GM23338 (cell line): ENCODE measurements around the gene PVALEF. TPM values are rescaled to one million over a fixed set of nuclear protein-coding genes. Genes with fewer than 3 reads are reported as not detected.

ENCODE experiments used
- ATAC-seq: fragments of 200-7000 bp; cut with Tn5 transposase; 3 replicates; pipeline ENCODE4 v1.9.1; 2020
- DNase-seq: peaks from one replicate; pipeline ENCODE4 v3.0.0-alpha.2; 2015; ENCODE audit warnings: low spot score
- H2AFZ ChIP-seq: fragments of 200-600 bp; sonication (generic); 2 replicates; pipeline ENCODE4 v1.8.0; 2016; ENCODE audit warnings: antibody characterized with exemption, mild to moderate bottlenecking, moderate library complexity
- H3F3A ChIP-seq: fragments of 200-600 bp; sonication (generic); replicated peaks from 2 replicates; pipeline ENCODE4 v1.8.0; 2017; ENCODE audit warnings: antibody characterized with exemption, mixed run types, low read depth
- H3K27ac ChIP-seq: fragments of 200-600 bp; sonication (generic); 2 replicates; pipeline ENCODE4 v1.6.1; 2016; ENCODE audit warnings: low read depth
- H3K27me3 ChIP-seq: fragments of 200-600 bp; sonication (generic); 2 replicates; pipeline ENCODE4 v1.8.0; 2016; ENCODE audit warnings: mild to moderate bottlenecking, mixed run types, moderate library complexity; ENCODE audit not compliant: insufficient read depth
- H3K36me3 ChIP-seq: fragments of 200-600 bp; sonication (generic); 2 replicates; pipeline ENCODE4 v1.8.0; 2016; ENCODE audit warnings: mild to moderate bottlenecking; ENCODE audit not compliant: insufficient read depth
- H3K4me1 ChIP-seq: fragments of 200-600 bp; sonication (generic); 2 replicates; pipeline ENCODE4 v1.8.0; 2016; ENCODE audit warnings: mild to moderate bottlenecking, moderate library complexity; ENCODE audit not compliant: insufficient read depth
- H3K4me2 ChIP-seq: fragments of 200-600 bp; sonication (generic); 2 replicates; pipeline ENCODE4 v1.7.1; 2017; ENCODE audit warnings: mixed run types
- H3K4me3 ChIP-seq: fragments of 200-600 bp; sonication (generic); 2 replicates; pipeline ENCODE4 v1.6.1; 2016; ENCODE audit warnings: mixed run types
- H3K79me2 ChIP-seq: fragments of 200-600 bp; sonication (generic); replicated peaks from 2 replicates; pipeline ENCODE4 v1.8.0; 2017; ENCODE audit warnings: mild to moderate bottlenecking; ENCODE audit not compliant: insufficient read depth
- H3K9me2 ChIP-seq: fragments of 200-600 bp; sonication (generic); 2 replicates; pipeline ENCODE4 v1.8.0; 2017; ENCODE audit not compliant: insufficient read depth
- H4K20me1 ChIP-seq: fragments of 200-600 bp; sonication (generic); replicated peaks from 2 replicates; pipeline ENCODE4 v1.8.0; 2017; ENCODE audit warnings: mild to moderate bottlenecking; ENCODE audit not compliant: insufficient read depth
- H3K27ac Mint-ChIP-seq: 2 replicates; pipeline ENCODE4 v1.8.0; 2020; ENCODE audit warnings: inconsistent platforms, mild to moderate bottlenecking, moderate library complexity, mixed read lengths
- H3K27me3 Mint-ChIP-seq: 3 replicates; pipeline ENCODE4 v1.8.0; 2022; ENCODE audit warnings: low read depth, mild to moderate bottlenecking, moderate library complexity, mixed read lengths, inconsistent platforms; ENCODE audit not compliant: insufficient read depth, poor library complexity
- H3K36me3 Mint-ChIP-seq: 3 replicates; pipeline ENCODE4 v1.8.0; 2021; ENCODE audit warnings: low read depth, mild to moderate bottlenecking, inconsistent platforms, moderate library complexity, mixed read lengths
- H3K4me1 Mint-ChIP-seq: 3 replicates; pipeline ENCODE4 v1.8.0; 2020; ENCODE audit warnings: mild to moderate bottlenecking, inconsistent platforms, mixed read lengths
- H3K4me3 Mint-ChIP-seq: 3 replicates; pipeline ENCODE4 v1.8.0; 2021; ENCODE audit warnings: moderate library complexity, mild to moderate bottlenecking, inconsistent platforms, mixed read lengths
- H3K9me3 Mint-ChIP-seq: 3 replicates; pipeline ENCODE4 v1.8.0; 2020; ENCODE audit warnings: moderate library complexity, mild to moderate bottlenecking, inconsistent platforms, mixed read lengths
- CREB1 ChIP-seq: fragments of 250-450 bp; sonication (Bioruptor Pico); IDR thresholded peaks from 2 replicates; pipeline ENCODE4 v1.5.0; 2020; ENCODE audit warnings: low read depth, mild to moderate bottlenecking, moderate library complexity
- CTCF ChIP-seq, 2 experiments: fragments of 200-600 bp in 1 of 2; sonication (generic) in 1 of 2; conservative IDR thresholded peaks; 2 replicates each; pipeline versions ENCODE4 v1.5.1 to v1.6.1; 2016 to 2017; ENCODE audit warnings: antibody characterized with exemption in 2 of 2, low read depth in 2 of 2, mild to moderate bottlenecking in 2 of 2, moderate library complexity in 1 of 2
- ETS1 ChIP-seq: IDR thresholded peaks from 2 replicates; pipeline ENCODE4 v1.6.1; 2016; ENCODE audit warnings: antibody characterized with exemption
- EZH2 ChIP-seq: fragments of 200-600 bp; sonication (generic); IDR thresholded peaks from one replicate; pipeline ENCODE4 v1.8.0; 2017; ENCODE audit warnings: antibody characterized with exemption, mild to moderate bottlenecking, low read depth; ENCODE audit not compliant: unreplicated experiment
- EZH2phosphoT487 ChIP-seq: fragments of 200-600 bp; sonication (generic); IDR thresholded peaks from one replicate; pipeline ENCODE4 v1.8.1; 2018; ENCODE audit warnings: antibody characterized with exemption; ENCODE audit not compliant: unreplicated experiment
- JUNB ChIP-seq: IDR thresholded peaks from one replicate; pipeline ENCODE4 v1.6.1; 2016; ENCODE audit warnings: antibody characterized with exemption; ENCODE audit not compliant: unreplicated experiment
- NANOG ChIP-seq: IDR thresholded peaks from 2 replicates; pipeline ENCODE4 v1.6.1; 2016; ENCODE audit warnings: antibody characterized with exemption, borderline replicate concordance
- POLR2AphosphoS5 ChIP-seq: IDR thresholded peaks from 2 replicates; pipeline ENCODE4 v1.6.1; 2016; ENCODE audit warnings: antibody characterized with exemption, low read depth
- REST ChIP-seq: IDR thresholded peaks from one replicate; pipeline ENCODE4 v1.6.1; 2018; ENCODE audit warnings: antibody characterized with exemption; ENCODE audit not compliant: unreplicated experiment
- STAT1 ChIP-seq: IDR thresholded peaks from one replicate; pipeline ENCODE4 v1.6.1; 2016; ENCODE audit warnings: antibody characterized with exemption; ENCODE audit not compliant: unreplicated experiment
- ZNF114 ChIP-seq: fragments of 250-450 bp; sonication (Bioruptor Pico); IDR thresholded peaks from 2 replicates; pipeline ENCODE4 v1.5.0; 2020; ENCODE audit warnings: mild to moderate bottlenecking, moderate library complexity
- ZNF331 ChIP-seq: fragments of 250-450 bp; sonication (Bioruptor Pico); IDR thresholded peaks from 2 replicates; pipeline ENCODE4 v1.5.0; 2020; ENCODE audit warnings: low read depth, mild to moderate bottlenecking, moderate library complexity
- ZNF462 ChIP-seq: fragments of 250-450 bp; sonication (Bioruptor Pico); IDR thresholded peaks from 2 replicates; pipeline ENCODE4 v1.5.0; 2020; ENCODE audit warnings: mild to moderate bottlenecking, moderate library complexity
- long read RNA-seq: library from polyadenylated mRNA; unstranded; transcript quantifications from one replicate; pipeline ENCODE4 v2.0.0, GENCODE V29; 2020; ENCODE audit not compliant: unreplicated experiment
- polyA plus RNA-seq: library from polyadenylated mRNA; unstranded; fragments of >200 nt; fragmentation: Nextera tagmentation; extraction: Ambion mirVana; gene quantifications from 2 replicates; pipeline ENCODE4 v1.2.1, GENCODE V29; 2016
- total RNA-seq: library from RNA; depleted of rRNA; stranded (reverse); fragments of >200 nt; shearing (Covaris generic); gene quantifications from 2 replicates; pipeline ENCODE4 v1.2.3, GENCODE V29; 2014; rRNA removed

PVALEF gene
- total RNA-seq (not detected in 2 replicates), polyA plus RNA-seq (not detected in 2 replicates)
- long read RNA-seq = 0 reads

GRCh38 chr17:81165246-81166032 lies at the start of gene PVALEF:
Gene PVALEF (plus strand): TSS chr17:81165507. CDS start chr17:81181227, 15,720 bp downstream.
- ATAC-seq (peak; percentile 61), DNase-seq (peak; percentile 72)
- Histone ChIP-seq H3K27ac (no peak within 1 kb of the TSS), H3K4me2 (peak within 1 kb of the TSS; percentile 77), H3K36me3 (no peaks in the 10 kb centered on the region), H3K4me3 (peak within 1 kb of the TSS; percentile 55), H3K27me3 (no peaks in the 10 kb centered on the region), H4K20me1 (no peaks in the 10 kb centered on the region), H3K79me2 (no peaks in the 10 kb centered on the region), H2AFZ (peak within 1 kb of the TSS; percentile 89; the same call in 1 of the 2 replicates), H3F3A (0 out of 2 replicates have a peak, but pooled peaks cover 8% of the 10 kb centered on the region), H3K9me2 (no peaks in the 10 kb centered on the region), H3K4me1 (no peaks in the 10 kb centered on the region)
- Mint-ChIP-seq H3K4me3 (peak within 1 kb of the TSS; percentile 65), H3K9me3 (no peaks in the 10 kb centered on the region), H3K4me1 (peaks cover 2% of the 10 kb centered on the region; the same call in 1 of the 3 replicates), H3K36me3 (no peaks in the 10 kb centered on the region), H3K27me3 (peaks cover 6% of the 10 kb centered on the region), H3K27ac (no peak within 1 kb of the TSS; the same call in 1 of the 2 replicates)
- TF ChIP-seq EZH2 = no peak
- no peak for TF ChIP-seq ETS1
- no peak for TF ChIP-seq POLR2AphosphoS5
- no peak for TF ChIP-seq EZH2phosphoT487
- TF ChIP-seq JUNB = no peak
- no peak for TF ChIP-seq STAT1
- no peak for TF ChIP-seq NANOG
- no peak for TF ChIP-seq ZNF114 (CRISPR knock-in tag)
- TF ChIP-seq CREB1 (CRISPR knock-in tag) = no peak
- TF ChIP-seq CTCF (conservative IDR thresholded peaks at IDR 0.05; ENCODE audit: low read depth in 2 of 2) = no peak
- no peak for TF ChIP-seq ZNF462 (CRISPR knock-in tag)
- no peak for TF ChIP-seq REST
- no peak for TF ChIP-seq ZNF331
